ENCODE measurements around the gene INO80B.
"Not testable (repeated sequence)": the region's sequence is repeated elsewhere in the genome, so short reads cannot be mapped to it uniquely, and the experiment has no call there.

INO80B gene

DNA sequence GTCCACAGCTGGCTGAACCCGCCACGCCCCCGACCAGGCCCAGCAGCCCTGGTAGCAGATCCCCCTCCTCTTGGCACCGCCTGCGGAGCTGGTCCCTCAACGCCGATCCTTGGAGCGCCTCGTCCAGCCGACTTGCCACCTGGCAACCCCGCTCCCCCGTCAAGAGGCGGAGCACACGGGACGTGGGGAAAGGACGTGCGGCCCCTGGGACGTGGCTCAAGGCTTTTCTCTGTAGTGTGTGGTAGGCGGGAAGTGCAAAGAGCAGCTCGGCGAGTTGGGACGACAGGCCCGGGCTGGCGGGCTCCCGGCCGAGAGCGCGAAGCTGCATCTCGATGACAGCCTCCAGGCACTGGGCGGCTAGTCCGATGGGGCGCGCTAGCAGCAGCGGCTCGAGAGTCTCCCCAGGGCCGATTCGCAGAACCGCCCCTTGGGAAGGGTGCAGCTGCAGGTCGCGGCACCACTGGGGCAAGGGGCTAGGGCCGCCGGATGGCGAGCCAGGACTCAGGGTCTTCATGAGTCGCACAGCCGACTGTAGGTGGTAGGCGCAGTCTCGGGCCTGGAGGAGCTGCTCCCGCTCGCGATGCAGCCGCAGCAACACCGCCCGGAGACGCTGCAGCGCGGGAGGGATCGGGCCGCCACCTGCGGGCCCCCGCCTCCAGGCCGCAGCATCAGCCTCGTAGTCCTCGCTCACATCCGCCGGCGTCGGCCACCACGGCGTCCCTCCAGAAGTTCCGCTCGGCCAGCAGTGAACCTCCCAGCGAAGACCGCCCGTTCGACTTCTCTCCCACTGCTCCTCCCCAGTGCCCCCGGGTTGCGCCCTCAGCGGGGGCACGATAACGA lies 27.3 kb downstream of the INO80B start:
- DNase-seq (ENCODE audit: low read depth in 2 of 2), result peak in 1 of 2 donors; percentile 35

DNA sequence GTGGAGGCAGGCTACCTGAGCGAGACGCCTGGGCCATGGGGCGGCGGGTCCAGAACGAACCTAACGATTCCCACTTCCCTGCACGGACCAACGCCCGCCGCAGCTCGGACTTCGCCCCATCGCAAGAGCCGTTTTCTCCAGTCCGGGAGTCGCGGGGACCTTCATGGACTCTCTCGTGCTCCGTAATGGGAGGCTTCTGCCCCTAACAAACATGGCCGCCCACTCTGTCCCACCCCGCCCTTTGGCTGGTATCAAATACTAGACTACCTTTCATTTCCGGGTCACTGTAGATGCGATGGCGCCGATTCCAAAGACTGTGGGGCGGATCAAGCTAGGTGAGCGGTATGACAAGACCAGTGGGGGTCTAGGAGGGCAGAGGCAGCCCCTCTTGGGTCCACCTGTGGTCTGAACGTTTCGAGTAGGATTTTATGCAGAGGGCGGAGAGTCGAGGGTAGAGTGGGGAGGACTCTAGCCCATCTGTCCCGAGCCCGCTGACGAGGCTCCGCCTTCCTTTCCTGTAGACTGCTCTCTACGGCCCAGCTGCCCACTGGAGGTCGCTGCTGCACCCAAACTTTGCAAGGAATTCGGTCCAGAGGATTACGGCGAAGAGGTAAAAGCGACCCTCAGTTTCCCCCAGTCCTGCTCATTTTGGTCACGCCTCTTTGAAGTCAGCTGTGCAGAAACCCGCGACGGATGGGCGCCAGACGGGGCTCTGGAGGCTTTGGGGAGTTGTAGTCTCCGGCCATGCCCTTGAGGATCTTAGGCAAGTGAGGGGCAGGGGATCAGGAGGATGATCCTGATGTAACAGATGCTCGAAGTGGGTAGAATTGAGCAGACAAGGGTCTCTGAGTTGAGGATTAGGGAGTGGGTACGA lies 28.2 kb downstream of the INO80B start, which contains the start of the genes CCDC142 and TTC31:
TSS of gene CCDC142 (minus strand) at position 198 of the 874 bp plus-strand sequence. CDS start at position 37, 161 bp downstream.
TSS of gene TTC31 (plus strand) at position 281 of the 874 bp plus-strand sequence. CDS start at position 296, 15 bp downstream.
- peak; percentile 83 to 90 for DNase-seq (ENCODE audit: low read depth in 2 of 2)

DNA sequence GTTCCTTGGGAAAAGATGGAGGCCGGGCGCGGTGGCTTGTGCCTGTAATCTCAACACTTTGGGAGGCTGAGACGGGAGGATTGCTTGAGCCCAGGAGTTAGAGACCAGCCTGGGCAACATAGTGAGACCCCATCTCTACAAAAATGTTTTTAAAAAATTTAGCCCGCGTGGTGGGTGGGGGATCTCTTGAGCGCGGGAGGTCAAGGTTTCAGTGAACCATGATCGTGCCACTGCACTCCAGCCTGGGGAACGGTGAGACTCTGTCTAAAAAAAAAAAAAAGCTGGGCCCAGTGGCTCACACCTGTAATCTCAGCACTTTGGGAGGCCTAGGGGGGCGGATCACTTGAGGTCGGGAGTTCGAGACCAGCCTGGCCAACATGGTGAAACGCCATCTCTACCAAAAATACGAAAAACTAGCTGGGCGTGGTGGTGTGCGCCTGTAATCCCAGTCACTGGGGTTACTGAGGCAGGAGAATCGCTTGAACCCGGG lies 28.8 kb downstream of the INO80B start:
- not testable (repeated sequence) for DNase-seq (ENCODE audit: low read depth in 2 of 2)

DNA sequence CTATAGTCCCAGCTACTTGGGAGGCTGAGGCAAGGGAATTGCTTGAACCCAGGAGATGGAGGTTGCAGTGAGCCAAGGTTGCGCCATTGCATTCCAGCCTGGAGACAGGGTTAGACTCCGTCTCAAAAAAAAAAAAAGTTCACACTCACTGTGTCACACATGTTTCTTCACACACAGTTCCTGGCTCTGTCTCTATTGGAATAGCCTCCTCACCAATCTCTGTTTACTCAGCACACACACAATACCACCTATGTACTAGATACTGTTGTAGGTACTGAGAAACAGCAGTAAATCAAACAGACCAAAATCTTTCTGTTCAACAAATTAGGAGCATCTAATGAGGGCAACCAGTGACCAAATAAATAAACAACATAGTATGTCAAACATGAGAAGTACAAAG lies 31.3 kb downstream of the INO80B start:
- DNase-seq (ENCODE audit: low read depth in 2 of 2), result no peak

DNA sequence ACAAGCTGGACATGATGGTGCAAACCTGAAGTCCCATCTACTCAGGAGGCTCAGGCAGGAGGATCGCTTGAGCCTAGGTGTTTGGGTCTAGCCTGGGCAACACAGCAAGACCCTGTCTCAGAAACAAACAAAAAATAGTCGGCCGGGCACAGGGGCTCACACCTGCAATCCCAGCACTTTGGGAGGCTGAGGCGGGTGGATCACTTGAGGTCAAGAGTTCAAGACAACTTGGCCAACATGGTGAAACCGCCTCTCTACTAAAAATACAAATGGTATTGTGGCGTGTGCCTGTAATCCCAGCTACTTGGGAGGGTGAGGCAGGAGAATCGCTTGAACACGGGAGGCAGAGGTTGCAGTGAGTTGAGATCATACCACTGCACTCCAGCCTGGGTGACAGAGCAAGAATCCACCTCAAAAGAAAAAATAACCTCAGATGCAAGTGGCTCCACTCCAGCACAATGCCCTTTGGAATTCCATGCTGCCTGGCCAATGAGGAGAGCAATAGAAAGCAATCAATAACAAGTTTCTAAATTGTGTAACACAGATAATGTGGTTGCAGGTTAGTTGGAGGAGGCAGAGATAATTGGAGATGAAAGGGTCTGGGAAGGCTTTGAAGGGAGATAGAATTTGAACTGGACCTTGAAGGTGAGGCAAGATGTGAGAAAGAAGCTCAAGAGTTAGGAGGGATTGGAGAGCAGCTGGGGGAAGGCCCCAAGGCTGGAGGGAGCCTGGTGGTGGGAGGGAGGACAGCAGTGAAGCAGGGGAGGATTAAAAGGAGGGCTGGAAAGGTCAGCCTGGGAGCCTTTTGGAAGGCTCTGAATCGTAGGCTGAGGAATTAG lies 34.0 kb downstream of the INO80B start:
- no peak for DNase-seq (ENCODE audit: low read depth in 2 of 2)

DNA sequence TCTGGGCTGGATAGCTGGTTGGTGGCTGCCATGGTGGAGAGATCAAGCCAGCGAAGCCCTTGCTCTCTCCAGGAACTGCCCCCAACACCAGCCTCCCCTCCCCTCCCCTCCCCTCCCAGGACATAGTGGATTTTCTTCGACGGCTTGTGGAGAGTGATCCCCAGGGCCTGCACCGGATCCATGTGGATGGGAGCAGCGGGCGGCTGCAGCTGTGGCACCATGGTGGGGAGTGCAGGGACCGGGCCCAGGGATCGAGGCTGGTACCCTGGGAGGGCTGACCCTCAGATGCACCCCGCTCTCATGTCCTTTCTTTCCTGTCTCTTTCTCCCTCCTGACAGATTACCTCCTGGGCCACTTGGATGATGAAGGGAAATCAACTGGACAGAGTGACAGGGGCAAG lies 35.0 kb downstream of the INO80B start:
- DNase-seq (ENCODE audit: low read depth in 2 of 2), result no peak

DNA sequence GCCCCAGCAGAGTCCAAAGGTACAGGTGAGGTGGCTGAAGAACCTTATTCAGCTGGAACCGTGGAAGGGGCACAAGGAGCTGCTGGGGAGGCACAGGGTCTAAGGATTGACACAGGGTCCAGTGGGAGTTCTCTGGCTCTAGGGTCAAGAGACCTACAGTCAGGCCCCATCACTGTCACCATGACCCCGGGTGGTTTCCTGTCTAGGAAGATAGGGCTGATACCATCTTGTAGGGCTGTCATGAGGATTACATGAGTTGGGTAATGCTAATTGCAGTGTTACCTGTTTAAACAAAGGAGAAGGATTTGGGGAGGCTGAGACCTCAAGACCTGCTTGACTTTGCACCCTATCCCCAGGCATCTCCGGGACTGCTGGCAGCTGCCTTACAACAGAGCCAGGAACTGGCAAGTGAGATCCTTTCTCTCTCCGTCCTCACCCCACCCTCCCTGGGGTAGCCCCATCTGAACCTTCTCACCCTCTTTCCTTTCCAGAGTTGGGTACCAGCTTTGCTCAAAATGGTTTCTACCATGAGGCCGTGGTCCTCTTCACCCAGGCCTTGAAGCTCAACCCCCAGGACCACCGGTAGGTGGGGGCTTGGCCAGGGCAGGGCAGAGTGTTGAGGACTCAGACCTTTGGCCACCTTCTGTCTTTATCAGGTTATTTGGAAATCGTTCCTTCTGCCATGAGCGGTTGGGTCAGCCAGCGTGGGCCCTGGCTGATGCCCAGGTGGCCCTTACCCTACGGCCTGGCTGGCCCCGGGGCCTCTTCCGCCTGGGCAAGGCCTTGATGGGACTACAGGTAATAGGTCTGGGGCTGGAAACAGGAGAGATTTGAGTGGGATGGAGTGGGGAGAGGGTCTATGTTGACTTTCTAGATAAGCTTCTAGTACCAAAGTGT lies 37.0 kb downstream of the INO80B start:
- no peak for DNase-seq (ENCODE audit: low read depth in 2 of 2)

DNA sequence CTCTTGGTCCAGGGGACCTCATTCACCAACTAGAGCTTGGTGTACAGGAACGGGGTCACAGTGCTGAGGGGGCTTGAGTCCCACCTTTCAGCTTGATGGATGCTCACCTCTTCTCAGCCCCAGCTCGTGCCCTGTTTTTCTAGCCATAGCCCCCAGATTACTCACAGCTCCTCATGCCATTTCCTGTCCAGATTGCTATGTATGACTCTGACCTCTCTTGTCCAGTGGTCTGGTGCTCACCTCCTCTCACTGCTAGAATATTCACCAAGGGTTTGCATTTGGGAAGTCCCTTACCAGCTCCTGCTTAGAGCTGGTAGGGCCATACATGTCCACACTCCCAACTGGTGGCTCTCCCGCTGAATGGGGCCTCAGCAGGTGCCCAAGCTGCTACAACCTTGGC lies 38.7 kb downstream of the INO80B start:
- DNase-seq (ENCODE audit: low read depth in 2 of 2), result no peak

DNA sequence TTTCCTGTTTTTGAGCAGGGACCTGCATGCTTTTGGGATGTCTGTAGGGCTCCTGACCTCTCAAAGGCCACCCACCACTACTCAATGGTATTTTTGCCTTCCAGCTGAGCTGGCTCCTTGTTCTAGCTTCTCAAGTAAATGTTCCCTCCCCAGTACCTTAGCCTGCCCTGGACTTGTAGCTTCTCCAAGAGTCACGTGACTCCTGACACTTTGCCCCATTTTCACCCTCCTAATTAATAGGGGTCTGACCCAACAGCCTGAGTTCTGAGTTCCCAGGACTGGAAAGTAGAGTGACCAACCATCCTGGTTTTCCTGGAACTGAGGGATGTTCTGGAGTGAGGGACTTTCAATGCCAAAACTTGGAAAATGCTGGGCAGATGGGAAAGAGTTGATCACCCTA lies 40.6 kb downstream of the INO80B start:
- DNase-seq (ENCODE audit: low read depth in 2 of 2), result no peak

DNA sequence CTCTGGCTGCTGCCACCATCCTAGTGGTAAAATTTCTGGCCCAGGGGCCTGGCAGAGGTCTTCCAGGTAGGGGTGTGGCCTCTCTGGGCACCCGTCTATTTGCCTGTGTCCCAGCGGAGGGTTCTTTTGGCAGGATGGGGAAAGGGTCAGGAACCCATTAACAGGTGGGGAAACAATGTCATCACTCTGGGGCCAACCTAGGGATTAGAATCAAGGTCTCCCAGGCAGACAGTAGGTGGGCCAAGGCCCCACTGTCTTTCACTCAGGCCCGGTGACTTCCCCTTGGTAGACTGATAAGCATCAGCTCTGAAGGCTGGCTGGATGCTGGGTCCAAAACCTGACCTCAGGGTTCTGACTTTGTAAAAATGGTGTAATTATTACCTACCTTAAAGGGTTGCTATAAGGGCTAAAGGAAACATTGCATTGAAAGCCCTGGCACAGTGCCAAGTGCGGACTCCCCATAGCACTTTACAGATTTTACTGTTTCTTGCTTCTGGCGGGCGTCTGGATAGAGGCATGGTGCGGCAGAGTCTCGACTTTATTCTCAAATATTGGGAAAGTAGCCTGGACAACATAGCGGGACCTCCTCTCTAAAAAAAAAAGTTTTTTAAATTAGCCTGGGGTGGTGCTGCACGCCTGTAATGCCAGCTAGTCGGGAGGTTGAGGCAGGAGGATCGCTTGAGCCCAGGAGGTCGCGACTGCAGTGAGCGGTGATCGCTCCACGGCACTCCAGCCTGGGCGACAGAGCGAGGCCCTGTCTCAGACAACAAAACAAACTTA lies 42.3 kb downstream of the INO80B start:
- DNase-seq (ENCODE audit: low read depth in 2 of 2), result no peak

DNA sequence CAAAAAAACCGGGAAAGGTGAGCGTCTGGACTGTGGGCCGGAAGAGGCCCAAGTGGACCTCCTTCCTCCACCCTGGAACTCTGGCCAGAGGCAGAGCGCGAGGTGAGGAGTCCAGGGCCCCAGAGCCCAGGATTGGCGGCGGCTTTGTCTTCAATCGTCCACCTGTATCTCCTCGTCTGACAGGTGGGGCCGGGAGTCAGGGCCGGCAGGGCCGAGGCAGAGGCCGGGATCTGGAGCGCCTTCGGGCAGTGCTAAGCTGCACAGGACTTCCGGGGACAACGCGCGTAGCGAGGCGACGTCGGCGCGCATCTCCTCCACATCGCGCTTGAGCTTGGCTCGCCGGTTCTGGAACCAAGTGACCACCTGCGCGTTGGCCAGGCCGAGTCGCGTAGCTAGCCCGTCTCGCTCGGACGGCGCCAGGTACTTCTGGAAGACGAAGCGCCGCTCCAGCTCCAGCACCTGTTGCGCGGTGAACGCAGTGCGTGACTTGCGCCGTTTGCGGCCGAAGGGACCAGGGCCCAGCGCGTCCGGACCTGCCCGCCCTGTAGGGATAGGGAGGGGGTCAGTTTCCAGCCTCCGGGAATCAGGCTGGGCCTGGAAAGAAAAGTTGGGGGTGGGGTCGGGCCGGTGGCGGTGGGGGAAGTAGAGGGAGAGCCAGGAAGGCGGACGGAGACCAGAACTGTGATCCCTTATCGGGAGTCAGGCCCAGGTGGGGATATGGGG lies 43.1 kb downstream of the INO80B start:
- DNase-seq (ENCODE audit: low read depth in 2 of 2), result no peak

DNA sequence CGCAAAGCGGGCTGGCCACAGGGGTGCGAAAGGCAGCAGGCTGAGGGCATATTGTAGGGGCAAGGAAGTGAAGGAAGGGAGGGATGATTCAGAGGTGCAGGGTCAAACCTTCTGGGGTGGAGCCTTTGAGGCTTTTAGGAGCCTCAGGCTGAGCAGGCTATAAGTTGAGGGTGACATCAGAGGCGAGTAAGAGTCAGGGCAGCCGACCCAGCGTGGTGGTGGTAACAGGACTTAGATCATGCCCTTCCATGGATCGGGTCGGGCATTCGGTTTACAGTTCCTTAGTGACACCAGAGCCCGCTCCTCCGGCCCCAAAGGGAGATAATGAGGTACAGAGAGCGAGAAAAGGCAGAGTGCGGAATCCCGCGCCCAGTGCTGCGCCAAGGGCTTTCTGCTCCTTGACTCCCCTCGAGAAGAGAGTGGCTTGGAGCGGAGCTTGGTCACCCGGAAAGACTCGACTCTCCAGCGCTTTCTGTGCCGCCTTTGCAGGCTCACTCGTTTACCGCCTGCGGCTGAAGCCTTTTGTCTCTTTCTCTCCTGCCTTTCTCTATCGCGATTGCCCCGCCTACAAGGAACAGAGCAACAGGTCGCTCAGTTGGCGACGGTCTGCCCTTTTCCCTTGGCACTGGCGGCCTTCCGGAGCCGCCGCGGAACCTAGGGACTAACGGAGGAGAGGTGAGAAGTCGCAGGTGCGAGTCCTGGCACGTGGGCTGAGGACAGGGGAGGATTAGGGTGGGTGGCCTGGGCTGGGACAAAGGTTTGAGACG lies 43.8 kb downstream of the INO80B start:
- no peak for DNase-seq (ENCODE audit: low read depth in 2 of 2)

DNA sequence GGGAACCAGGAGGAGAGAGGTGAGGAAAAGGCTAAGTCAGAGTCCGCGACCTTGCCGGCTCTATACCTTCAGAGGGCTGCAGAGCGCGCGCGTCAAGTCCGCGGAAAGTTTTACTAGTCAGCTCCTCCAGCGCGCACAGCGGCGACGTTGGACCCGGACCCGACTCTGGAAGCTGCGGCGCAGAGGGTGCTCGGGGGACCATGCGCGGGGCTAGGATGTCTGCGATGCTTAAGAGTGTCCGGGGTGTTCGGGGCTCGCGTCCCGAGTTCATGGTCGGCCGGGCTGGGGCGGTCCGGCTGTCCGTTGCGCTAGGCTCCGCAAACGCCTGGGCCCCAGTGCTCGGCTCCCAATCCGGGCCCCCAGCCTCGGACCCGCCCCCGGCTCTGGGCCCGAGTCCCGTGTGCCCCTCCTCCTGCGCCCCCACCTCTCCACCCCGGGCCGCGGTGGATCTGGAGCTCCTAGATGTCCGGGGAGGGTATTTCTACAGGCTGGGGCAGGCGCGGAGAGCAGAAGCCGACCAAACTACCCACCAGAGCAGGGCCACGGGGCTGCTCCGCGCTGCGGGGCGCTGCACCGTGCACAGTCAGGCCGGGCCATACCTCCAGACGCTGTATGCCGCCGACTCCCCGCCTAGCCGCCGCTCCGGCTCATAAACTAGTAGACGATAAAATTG lies 44.5 kb downstream of the INO80B start, which contains the start of gene LBX2:
TSS of gene LBX2 (minus strand) at position 337 of the 673 bp plus-strand sequence. CDS start at position 271, 66 bp downstream.
- no peak for DNase-seq (ENCODE audit: low read depth in 2 of 2)

DNA sequence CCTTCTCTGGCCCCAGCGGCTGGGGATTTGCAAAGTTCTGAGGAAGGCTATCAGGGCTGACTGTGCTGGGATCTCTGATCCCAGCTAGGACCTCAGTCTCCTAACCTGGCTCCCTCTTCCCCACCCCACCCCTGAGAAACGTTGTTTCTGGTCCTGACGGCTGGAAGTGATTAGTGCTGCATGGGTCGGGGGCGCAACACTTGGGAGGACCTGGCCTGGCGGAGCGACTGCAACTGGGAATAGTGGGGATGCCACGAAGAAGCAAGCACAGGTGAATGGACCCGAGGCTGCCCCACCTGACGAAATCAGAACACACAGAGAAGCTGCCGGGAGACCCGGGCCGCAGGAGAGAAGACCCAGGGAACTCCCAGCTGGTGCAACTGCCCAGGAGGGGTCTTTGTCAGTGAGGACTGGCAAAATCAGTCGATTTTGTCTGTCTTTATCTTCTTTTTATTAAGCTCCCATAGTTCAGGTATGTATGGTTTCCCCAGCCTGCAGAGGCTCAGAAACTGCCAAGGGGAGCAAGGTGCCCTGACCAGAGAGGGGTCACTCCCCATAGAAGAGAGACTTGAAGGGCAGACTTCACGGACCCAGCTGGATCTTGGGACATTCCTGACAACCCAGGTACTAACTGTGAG lies 45.2 kb downstream of the INO80B start:
- DNase-seq (ENCODE audit: low read depth in 2 of 2), result no peak

DNA sequence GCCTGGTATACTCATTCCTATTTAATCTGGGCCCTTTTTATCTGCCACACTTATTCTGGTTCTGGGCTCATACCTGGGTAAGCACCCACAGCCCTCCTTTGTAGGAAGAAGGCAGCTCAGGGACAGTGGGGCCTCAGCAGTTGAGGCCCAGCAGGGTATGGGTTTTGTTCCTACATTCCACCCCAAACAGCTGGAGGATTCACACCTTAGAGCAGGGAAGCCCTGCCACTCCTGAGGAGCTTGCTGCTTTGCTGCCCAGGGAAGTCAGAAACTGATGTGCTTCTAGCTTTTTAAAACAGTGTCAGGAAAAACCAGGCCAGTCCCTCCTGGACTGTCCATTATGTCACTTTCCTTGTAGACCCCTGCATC lies 45.7 kb downstream of the INO80B start:
- DNase-seq (ENCODE audit: low read depth in 2 of 2), result no peak

DNA sequence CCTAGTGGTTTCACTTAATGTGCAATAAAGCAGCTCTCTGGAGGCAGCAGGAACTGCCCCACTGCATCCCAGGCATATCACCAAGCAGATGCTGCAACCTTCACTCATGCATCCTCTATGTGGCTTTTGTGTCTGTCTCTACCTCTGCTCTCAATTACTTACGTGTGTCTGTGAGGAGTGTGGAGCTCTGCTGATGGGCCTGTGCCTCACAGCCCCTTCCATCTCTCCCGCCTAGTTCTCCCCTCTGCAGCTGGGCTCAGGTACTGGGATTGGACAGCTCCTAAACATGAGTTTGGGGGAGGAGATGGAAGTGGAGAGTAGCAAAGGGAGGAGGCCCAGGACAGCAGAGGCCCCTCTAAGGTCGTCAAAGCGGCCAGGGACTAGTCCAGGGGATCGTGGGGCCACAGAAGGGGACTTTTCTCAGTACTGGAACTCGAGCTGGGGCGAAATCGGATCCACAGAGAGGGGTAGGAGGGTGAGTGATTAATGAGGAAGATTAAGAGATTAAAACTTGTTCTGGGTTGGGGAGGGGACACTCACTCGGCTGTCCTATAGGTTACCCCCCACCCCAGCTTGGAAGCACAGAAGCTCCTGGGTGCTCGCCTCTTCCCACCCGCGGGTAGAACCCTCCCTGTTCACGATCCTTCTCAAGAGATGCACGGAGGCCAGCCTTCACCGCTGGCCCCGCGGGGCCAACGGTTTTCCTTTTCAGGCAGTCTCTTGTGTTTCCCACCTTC lies 46.6 kb downstream of the INO80B start:
- no peak for DNase-seq (ENCODE audit: low read depth in 2 of 2)

All from activated CD4-positive, alpha-beta T cell treated with anti-CD3 and anti-CD28 coated beads for 24 hours (primary cell).